ENCODE results near the gene DLEC1.

The DLEC1 gene

GRCh38 chr3:38002940-38003339 is 36.1 kb upstream of the DLEC1 start:
- no peak for DNase-seq

DNA sequence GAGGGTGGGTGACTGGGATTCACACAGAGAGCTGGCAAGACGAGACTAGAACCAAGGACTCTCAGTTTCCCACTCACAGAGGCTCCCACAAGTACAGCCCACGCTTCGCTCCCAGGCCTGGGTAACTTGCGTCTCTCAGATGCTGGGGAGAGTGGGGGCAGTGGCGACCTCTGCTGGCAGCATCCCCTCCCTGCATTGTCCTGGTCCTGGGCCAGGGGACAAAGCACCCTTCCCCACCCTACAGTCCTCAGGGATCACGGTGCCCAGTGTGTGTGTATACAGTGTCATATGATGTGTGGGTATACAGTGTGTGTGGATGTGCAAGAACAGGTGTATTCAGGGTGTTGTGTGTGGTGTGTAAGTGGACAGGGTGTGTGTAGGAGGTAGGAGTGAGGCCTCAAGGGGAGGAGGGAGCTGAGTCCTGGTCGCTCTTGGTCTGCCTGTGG is 35.6 kb upstream of the DLEC1 start:
- DNase-seq = peak; percentile 48

- no peak for DNase-seq
These were observed 35.1 kb upstream of the DLEC1 start for GRCh38 chr3:38003817-38004414.

GRCh38 chr3:38004415-38005075 is 34.5 kb upstream of the DLEC1 start:
- peak; percentile 40 for DNase-seq

- no peak for DNase-seq
These were observed 33.7 kb upstream of the DLEC1 start for GRCh38 chr3:38005076-38006020.

- no peak for DNase-seq
These were observed 33.0 kb upstream of the DLEC1 start for GRCh38 chr3:38006031-38006430.

DNA sequence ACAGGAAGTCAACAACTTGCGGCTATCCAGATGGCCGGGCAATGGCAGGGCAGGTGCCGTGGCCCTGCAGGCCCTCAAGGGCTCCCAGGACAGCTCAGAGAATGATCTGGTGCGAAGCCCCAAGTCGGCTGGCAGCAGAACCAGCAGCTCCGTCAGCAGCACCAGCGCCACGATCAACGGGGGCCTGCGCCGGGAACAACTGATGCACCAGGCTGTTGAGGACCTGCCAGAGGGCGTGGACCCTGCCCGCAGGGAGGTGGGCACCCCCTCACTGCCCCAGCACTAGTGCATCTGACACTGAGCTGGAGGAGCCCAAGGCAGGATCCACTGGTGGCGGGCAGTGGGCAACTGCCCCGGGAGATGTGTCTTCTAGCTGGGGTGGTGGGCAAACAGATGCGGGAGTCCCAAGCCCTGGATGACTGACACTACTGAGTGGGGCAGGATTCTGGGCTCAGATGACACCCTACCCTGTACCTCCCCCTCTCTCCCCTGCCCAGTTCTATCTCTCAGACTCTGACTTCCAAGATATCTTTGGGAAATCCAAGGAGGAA is 32.5 kb upstream of the DLEC1 start:
- no peak for DNase-seq

DNA sequence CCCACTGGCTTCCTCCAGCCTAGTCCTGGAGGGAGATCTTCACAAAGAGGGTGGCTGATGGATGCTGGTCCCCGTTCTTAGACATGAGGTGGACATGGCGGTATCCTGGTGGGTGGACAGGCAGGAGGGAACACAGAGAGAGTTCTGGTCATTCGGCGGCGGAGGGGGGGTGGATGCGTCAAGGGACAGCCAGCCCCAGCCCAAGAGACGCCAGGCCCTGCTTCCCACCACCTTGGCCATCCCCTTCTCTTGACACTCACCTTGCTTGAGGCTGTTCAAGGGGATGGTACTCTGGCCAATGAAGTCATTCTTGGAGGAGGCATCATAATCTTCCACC is 31.3 kb upstream of the DLEC1 start:
- no peak for DNase-seq

DNA sequence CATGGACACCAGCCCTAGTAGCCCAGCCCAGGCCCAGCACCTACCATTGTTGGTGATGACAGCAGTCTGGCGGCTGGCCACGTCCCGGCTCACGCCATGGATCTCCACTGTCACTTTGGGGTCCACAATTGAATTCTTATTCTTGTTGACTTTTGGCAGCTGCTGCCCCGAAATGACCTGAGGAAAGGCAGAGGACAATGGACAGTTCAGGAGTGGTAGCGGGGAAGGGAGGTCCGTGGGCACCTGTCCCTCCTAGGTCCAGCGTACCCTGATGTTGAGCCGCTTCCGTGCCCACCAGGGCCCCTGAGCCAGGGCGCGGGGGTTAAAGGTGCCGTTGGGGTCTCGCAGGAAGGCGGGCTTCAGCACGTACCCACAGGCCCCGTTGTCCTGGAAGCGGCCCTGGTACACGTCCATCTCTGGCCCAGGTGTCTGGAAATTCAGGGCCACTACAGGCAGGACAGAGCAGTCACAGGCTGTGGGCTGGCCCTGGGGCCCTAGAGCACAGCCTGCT is 30.8 kb upstream of the DLEC1 start:
- no peak for DNase-seq

- DNase-seq = no peak
These were observed 29.9 kb upstream of the DLEC1 start for GRCh38 chr3:38008971-38009580.

GRCh38 chr3:38009807-38010591 is 29.0 kb upstream of the DLEC1 start:
- no peak for DNase-seq

- no peak for DNase-seq
These were observed 27.9 kb upstream of the DLEC1 start for GRCh38 chr3:38011111-38011510.

DNA sequence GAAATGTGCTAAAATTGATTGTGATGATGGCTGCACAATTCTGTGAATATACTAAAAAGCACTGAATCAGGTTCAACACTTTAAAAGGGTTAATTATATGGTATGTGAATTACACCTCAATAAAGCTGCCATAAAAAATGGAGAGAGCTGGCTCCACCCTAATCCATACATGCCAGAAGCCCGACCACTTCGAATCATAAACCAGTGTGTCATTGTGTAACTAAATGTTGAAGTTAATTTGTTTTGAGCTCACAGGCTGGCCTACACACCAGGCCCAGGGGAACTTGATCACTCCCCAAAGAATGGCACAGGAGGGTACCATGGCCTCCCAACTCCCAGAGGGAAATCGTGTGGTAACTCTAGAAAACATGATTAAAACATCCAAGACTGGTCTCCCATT is 23.5 kb upstream of the DLEC1 start:
- DNase-seq = no peak

DNA sequence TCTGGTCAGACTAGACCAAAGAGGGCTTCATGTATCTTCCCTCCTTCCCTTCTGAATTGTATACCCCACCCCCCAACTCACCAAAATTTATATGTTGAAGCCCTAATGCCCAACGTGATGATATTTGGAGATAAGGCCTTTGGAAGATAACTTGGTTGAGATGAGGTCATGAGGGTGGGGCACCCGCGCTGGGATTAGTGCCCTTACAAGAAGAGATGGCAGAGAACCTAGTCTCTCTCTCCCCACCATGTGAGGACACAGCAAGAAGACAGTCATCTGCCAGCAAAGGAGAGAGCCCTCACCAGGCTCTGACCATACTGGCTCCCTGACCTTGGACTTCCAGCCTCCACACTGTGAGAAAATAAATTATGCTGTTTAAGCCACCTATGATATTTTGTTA is 23.0 kb upstream of the DLEC1 start:
- no peak for DNase-seq

DNA sequence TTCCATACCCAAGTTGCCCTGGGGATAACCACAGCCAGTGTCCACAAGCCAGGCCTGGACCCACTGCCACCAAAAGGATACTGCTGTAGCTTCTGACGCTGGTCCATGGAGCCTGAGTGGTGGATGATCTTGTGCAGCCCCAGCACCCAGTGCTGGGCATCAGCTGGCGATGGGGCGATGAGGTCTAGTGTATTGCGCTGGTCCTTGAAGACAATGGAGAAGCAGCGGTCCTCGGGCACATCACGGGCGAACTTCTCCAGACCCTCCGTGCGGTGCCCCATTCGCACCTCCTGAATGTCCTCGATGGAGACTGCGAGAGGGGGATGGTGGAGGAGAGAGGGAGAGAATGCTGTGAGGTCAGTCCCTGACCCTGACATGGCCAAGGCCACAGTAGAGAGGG is 22.6 kb upstream of the DLEC1 start:
- DNase-seq = no peak

DNA sequence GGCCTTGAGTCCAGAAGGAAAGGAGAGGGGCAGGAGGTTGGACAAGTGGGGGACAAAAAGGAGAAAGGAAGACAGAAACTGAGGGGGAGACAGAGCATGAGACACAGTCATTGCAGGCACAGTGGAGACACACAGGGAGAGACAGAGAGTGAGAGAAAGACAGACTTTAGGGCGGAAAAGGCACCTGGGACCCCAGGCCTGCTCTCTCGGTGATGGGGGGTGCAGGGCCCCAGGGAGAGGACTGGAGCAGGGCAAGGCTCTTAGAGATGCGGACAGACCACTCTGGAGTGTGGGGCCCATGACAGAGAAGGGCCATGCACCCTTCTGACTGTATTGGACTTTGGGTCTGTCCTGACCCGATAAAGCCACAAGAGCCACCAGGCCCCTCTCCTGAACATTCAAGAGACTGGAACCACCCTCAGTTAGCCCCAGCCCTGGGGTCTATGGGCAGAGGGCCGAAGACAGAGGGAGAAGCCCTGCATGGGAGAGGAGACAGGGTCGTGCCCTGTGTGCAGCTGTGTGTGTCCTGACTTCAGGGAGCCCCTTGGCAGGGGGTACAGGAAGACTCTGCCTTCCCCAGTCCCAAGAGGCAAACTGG is 22.1 kb upstream of the DLEC1 start:
- DNase-seq = no peak

DNA sequence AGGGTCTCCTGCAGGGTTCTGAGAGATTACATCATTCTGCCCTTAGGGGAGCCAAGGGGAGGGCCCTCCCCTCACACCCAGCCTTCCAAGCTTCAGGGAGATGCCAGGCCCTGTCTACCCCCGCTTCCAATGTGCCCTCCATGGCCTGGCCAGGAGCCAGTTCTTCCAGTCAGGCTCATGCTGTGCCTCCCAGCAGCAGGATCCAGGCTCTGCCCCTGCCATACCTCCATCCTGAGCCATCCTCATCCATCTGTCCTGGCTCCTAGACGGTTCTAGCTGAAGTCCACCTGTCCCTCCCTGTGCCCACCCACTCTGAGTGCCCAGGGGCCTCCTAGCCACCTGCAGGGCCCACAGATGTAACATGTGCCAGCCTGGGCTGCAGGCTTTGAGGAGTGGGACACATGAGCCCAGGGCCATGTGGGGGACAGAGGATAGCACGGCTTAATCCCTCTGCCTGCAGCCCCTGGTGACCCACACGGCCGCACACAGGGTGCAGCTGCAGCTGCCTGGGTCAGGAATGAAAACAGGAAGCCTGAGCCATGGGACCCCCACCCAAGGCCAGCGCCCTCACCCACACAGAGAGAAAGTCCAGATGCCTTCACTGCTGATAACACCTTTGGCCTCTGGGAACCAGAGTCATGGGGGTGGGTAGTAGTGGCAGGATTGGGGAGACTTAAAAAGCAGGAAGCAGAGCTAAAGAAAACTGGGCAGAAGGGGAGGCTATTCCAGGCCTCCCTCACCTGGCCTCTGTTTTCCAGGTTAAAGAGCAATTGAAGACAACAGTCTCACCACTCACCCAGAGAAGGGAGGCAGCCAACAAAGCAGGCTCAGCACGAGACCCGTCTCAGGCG is 21.3 kb upstream of the DLEC1 start:
- DNase-seq = no peak

- DNase-seq = no peak
These were observed 20.4 kb upstream of the DLEC1 start for GRCh38 chr3:38018296-38019266.

- no peak for DNase-seq
These were observed 19.2 kb upstream of the DLEC1 start for GRCh38 chr3:38019658-38020341.

All from central memory CD4-positive, alpha-beta T cell (primary cell).